DMS 273 treated with DMSO at 0.1 percent for 48 hours (cell line): ENCODE measurements around the gene NUFIP1.
A peak's percentile ranks its signal among the peaks of the same experiment; 100 is the strongest.
"Not testable (repeated sequence)": the region's sequence is repeated elsewhere in the genome, so short reads cannot be mapped to it uniquely, and the experiment has no call there.

Experiments
- DNase-seq: peaks from one replicate; lab custom pipeline; 2025; lab: John Stamatoyannopoulos, UW

NUFIP1 gene

GRCh38 chr13:44989071-44989889 lies at the start of gene NUFIP1, which contains the start of gene GPALPP1:
Gene NUFIP1, minus strand, starts transcription at chr13:44989471. Its CDS starts 35 bp downstream, at chr13:44989436.
Gene GPALPP1, plus strand, starts transcription at chr13:44989538. Its CDS starts 117 bp downstream, at chr13:44989655.
- peak; percentile 72 for DNase-seq

- no peak for DNase-seq
Observed at GRCh38 chr13:45036206-45036605, 46.9 kb upstream of the NUFIP1 start.

GRCh38 chr13:45034342-45034741 lies 45.1 kb upstream of the NUFIP1 start:
- DNase-seq: no peak

GRCh38 chr13:45024847-45025246 lies 35.6 kb upstream of the NUFIP1 start:
- no peak for DNase-seq

GRCh38 chr13:45021250-45021649 lies 32.0 kb upstream of the NUFIP1 start:
- no peak for DNase-seq

GRCh38 chr13:45019981-45020380 lies 30.7 kb upstream of the NUFIP1 start:
- not testable (repeated sequence) for DNase-seq

- no peak for DNase-seq
Observed at GRCh38 chr13:45016792-45017425, 27.6 kb upstream of the NUFIP1 start.

- DNase-seq: no peak
Observed at GRCh38 chr13:45015300-45015699, 26.0 kb upstream of the NUFIP1 start.

GRCh38 chr13:45011198-45011597 lies 21.9 kb upstream of the NUFIP1 start:
- no peak for DNase-seq

GRCh38 chr13:45007823-45008222 lies 18.6 kb upstream of the NUFIP1 start:
- DNase-seq: no peak

- no peak for DNase-seq
Observed at GRCh38 chr13:45007225-45007624, 18.0 kb upstream of the NUFIP1 start.

GRCh38 chr13:45004096-45004495 lies 14.8 kb upstream of the NUFIP1 start:
- no peak for DNase-seq

- DNase-seq: no peak
Observed at GRCh38 chr13:45003417-45003816, 14.1 kb upstream of the NUFIP1 start.

GRCh38 chr13:44989941-44990340 lies 670 bp upstream of the NUFIP1 start:
- DNase-seq: no peak

GRCh38 chr13:44978328-44978727 lies 10.9 kb downstream of the NUFIP1 start:
- no peak for DNase-seq

- DNase-seq: no peak
Observed at GRCh38 chr13:44976949-44977583, 12.2 kb downstream of the NUFIP1 start.

- DNase-seq: no peak
Observed at GRCh38 chr13:44976196-44976595, 13.1 kb downstream of the NUFIP1 start.

GRCh38 chr13:44974056-44974793 lies 15.0 kb downstream of the NUFIP1 start:
- no peak for DNase-seq

GRCh38 chr13:44972956-44973581 lies 16.2 kb downstream of the NUFIP1 start:
- no peak for DNase-seq

GRCh38 chr13:44971656-44972595 lies 17.3 kb downstream of the NUFIP1 start:
- no peak for DNase-seq
